SK-N-SH (cell line): ENCODE data around the gene MND1. TPM values are rescaled to one million over a fixed set of nuclear protein-coding genes. Genes with fewer than 3 reads are reported as not detected.

Source experiments
- CTCF ChIA-PET: fragments of 300-600, 350-600 bp; formaldehyde crosslinking; extraction: SDS; loops from one replicate; lab custom pipeline; 2021; lab: Yijun Ruan, JAX
- POLR2A ChIA-PET: fragments of 350-600 bp; sonication (Branson Sonifier 250); formaldehyde crosslinking; extraction: SDS; loops from one replicate; lab custom pipeline; 2020; ENCODE audit warnings: antibody characterized with exemption, inconsistent platforms; lab: Yijun Ruan, JAX
- DNase-seq: peaks from one replicate; pipeline ENCODE4 v3.0.0; 2012
- H2AFZ ChIP-seq: fragments of 200-600 bp; sonication (generic); 2 replicates; pipeline ENCODE4 v1.8.1; 2016; ENCODE audit warnings: antibody characterized with exemption, mild to moderate bottlenecking, low read depth
- H3F3A ChIP-seq: fragments of 200-600 bp; sonication (generic); replicated peaks from 2 replicates; pipeline ENCODE3; 2016; ENCODE audit warnings: antibody characterized with exemption, mild to moderate bottlenecking; ENCODE audit not compliant: insufficient read depth
- H3K27ac ChIP-seq, 2 experiments: fragments of 200-500 bp in 1 of 2; fragments of 200-600 bp in 1 of 2; sonication (Bioruptor generic) in 1 of 2; sonication (generic), shearing (Covaris generic) in 1 of 2; 2 replicates each; pipeline versions ENCODE4 v1.5.1 to v1.6.1; 2014 to 2016; ENCODE audit warnings: low read depth in 2 of 2, inconsistent platforms in 1 of 2, low read length in 1 of 2, mild to moderate bottlenecking in 1 of 2, mixed read lengths in 1 of 2
- H3K27me3 ChIP-seq: fragments of 200-600 bp; sonication (generic), shearing (Covaris generic); 2 replicates; pipeline ENCODE4 v1.6.1; 2016; ENCODE audit warnings: mixed run types; ENCODE audit not compliant: insufficient read depth
- H3K36me3 ChIP-seq, 2 experiments: fragments of 200-500 bp in 1 of 2; fragments of 200-600 bp in 1 of 2; sonication (Bioruptor generic) in 1 of 2; sonication (generic) in 1 of 2; replicated peaks in 1 of 2; 2 replicates each; pipeline versions ENCODE3 to v1.5.1; 2014 to 2016; ENCODE audit warnings: low read length in 1 of 2, mild to moderate bottlenecking in 1 of 2; ENCODE audit not compliant: insufficient read depth in 2 of 2, control insufficient read depth in 1 of 2
- H3K4me1 ChIP-seq, 2 experiments: fragments of 200-500 bp in 1 of 2; fragments of 200-600 bp in 1 of 2; sonication (Bioruptor generic) in 1 of 2; sonication (generic), shearing (Covaris generic) in 1 of 2; 2 replicates each; pipeline versions ENCODE4 v1.5.1 to v1.6.1; 2014 to 2016; ENCODE audit warnings: low read depth in 1 of 2, low read length in 1 of 2, mixed run types in 1 of 2; ENCODE audit not compliant: insufficient read depth in 2 of 2, control insufficient read depth in 1 of 2
- H3K4me2 ChIP-seq: fragments of 200-600 bp; sonication (generic), shearing (Covaris generic); 2 replicates; pipeline ENCODE4 v1.6.1; 2017; ENCODE audit warnings: mixed run types
- H3K4me3 ChIP-seq, 2 experiments: fragments of 200-500 bp in 1 of 2; fragments of 200-600 bp in 1 of 2; sonication (Bioruptor generic) in 1 of 2; sonication (generic), shearing (Covaris generic) in 1 of 2; 2 replicates each; pipeline versions ENCODE4 v1.5.1 to v1.8.1; 2014 to 2016; ENCODE audit warnings: low read depth in 2 of 2, inconsistent platforms in 1 of 2, low read length in 1 of 2, mild to moderate bottlenecking in 1 of 2, mixed read lengths in 1 of 2, moderate library complexity in 1 of 2
- H3K79me2 ChIP-seq: fragments of 200-600 bp; sonication (generic); 2 replicates; pipeline ENCODE4 v1.8.1; 2017; ENCODE audit warnings: mild to moderate bottlenecking; ENCODE audit not compliant: insufficient read depth
- H3K9ac ChIP-seq: fragments of 200-600 bp; sonication (generic); 2 replicates; pipeline ENCODE4 v1.6.1; 2017; ENCODE audit warnings: mixed run types
- H3K9me2 ChIP-seq: fragments of 200-600 bp; sonication (generic); 2 replicates; pipeline ENCODE4 v1.6.1; 2017; ENCODE audit warnings: mixed run types
- H3K9me3 ChIP-seq: fragments of 200-600 bp; sonication (generic); 2 replicates; pipeline ENCODE4 v1.6.1; 2017; ENCODE audit warnings: mixed run types, mild to moderate bottlenecking, moderate library complexity
- H4K20me1 ChIP-seq: fragments of 200-600 bp; sonication (generic); 2 replicates; pipeline ENCODE4 v1.6.1; 2017; ENCODE audit warnings: mild to moderate bottlenecking, mixed run types; ENCODE audit not compliant: insufficient read depth
- ELF1 ChIP-seq: IDR thresholded peaks from 2 replicates; pipeline ENCODE4 v1.4.0; 2012
- FOXM1 ChIP-seq: IDR thresholded peaks from 2 replicates; pipeline ENCODE4 v1.4.0; 2012; ENCODE audit warnings: low read depth, mild to moderate bottlenecking
- GABPA ChIP-seq: IDR thresholded peaks from 2 replicates; pipeline ENCODE4 v1.4.0; 2012; ENCODE audit warnings: low read depth, mild to moderate bottlenecking
- MXI1 ChIP-seq: IDR thresholded peaks from 2 replicates; pipeline ENCODE4 v1.6.1; 2012; ENCODE audit warnings: mild to moderate bottlenecking, low read depth, low read length, improper control_type of control experiment
- NFIC ChIP-seq: IDR thresholded peaks from 2 replicates; pipeline ENCODE4 v1.4.0; 2012; ENCODE audit warnings: borderline replicate concordance
- RAD21 ChIP-seq: IDR thresholded peaks from 2 replicates; pipeline ENCODE4 v1.6.1; 2012; ENCODE audit warnings: mild to moderate bottlenecking, low read length
- RXRA ChIP-seq: IDR thresholded peaks from 2 replicates; pipeline ENCODE4 v1.4.0; 2012; ENCODE audit warnings: low read depth, mild to moderate bottlenecking, borderline replicate concordance
- SIN3A ChIP-seq: IDR thresholded peaks from 2 replicates; pipeline ENCODE4 v1.6.1; 2012; ENCODE audit warnings: low read depth, mild to moderate bottlenecking, low read length, moderate library complexity, borderline replicate concordance
- YY1 ChIP-seq: IDR thresholded peaks from 2 replicates; pipeline ENCODE4 v1.4.0; 2012; ENCODE audit warnings: low read depth, mild to moderate bottlenecking
- WGBS: methylation state at CpG from one replicate; pipeline ENCODE4 v1.1.6; 2017; ENCODE audit warnings: low lambda C conversion rate; 5-methylcytosine and 5-hydroxymethylcytosine counted together
- polyA plus RNA-seq, 3 experiments: library from polyadenylated mRNA; depleted of rRNA; stranded (reverse); fragments of >200 nt; gene quantifications; 2 replicates each; pipeline ENCODE4 v1.2.3, GENCODE V29; 2012
- TF ChIP-seq, protein P1 (sequence below): fragments of 200-600 bp; sonication (generic); IDR thresholded peaks from 2 replicates; pipeline ENCODE4 v1.6.1; 2017; ENCODE audit warnings: antibody characterized with exemption, mild to moderate bottlenecking, moderate library complexity
- TF ChIP-seq, protein P2 (sequence below): IDR thresholded peaks from 2 replicates; pipeline ENCODE4 v1.4.0; 2012; ENCODE audit warnings: low read depth, borderline replicate concordance

Gene MND1
- polyA plus RNA-seq, 1 of the 3 experiments (the other 2 are of a cell fraction) = 2.4 TPM

DNA sequence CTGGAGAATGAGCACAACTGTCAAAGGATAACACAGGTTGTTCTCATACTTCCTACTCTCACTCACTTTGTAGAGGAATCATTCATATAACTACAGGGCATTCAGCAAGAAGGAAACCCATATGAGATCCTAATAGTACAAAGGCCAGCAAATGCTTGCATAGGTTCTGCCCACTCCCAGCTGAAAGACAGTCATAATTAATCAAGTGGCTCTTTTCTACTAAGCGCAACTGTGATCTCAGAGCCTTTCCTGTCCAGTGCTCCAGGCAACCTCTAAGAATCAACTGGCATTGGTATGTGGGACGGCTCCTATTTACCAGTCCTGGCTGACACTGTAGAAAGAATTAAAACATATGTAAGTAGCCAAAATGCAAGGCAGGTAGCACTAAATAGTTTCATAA is 18.9 kb upstream of the MND1 start:
- peaks cover 7% of the 10 kb centered on the region for H3F3A ChIP-seq
- peaks cover 40 to 68% of the 10 kb centered on the region in 2 experiments for H3K36me3 ChIP-seq
- ChIA-PET CTCF (interaction anchor here (1.1 to 2.3 kb wide), 2 partner anchors 20 to 183 kb away, joined by 3 to 9 read pairs; no protein-coding TSS in a partner anchor), POLR2A (no interaction called here)
- no peak overlapping the region for H3K4me2 ChIP-seq
- no peaks in the 10 kb centered on the region for H3K27me3 ChIP-seq
- TF ChIP-seq NFIC = no peak
- TF ChIP-seq, protein P1, sequence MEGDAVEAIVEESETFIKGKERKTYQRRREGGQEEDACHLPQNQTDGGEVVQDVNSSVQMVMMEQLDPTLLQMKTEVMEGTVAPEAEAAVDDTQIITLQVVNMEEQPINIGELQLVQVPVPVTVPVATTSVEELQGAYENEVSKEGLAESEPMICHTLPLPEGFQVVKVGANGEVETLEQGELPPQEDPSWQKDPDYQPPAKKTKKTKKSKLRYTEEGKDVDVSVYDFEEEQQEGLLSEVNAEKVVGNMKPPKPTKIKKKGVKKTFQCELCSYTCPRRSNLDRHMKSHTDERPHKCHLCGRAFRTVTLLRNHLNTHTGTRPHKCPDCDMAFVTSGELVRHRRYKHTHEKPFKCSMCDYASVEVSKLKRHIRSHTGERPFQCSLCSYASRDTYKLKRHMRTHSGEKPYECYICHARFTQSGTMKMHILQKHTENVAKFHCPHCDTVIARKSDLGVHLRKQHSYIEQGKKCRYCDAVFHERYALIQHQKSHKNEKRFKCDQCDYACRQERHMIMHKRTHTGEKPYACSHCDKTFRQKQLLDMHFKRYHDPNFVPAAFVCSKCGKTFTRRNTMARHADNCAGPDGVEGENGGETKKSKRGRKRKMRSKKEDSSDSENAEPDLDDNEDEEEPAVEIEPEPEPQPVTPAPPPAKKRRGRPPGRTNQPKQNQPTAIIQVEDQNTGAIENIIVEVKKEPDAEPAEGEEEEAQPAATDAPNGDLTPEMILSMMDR = no peak
- H3K79me2 ChIP-seq = no peaks in the 10 kb centered on the region
- H3K9me3 ChIP-seq = no peaks in the 10 kb centered on the region
- H3K27ac ChIP-seq = no peak overlapping the region
- no peak for DNase-seq
- H4K20me1 ChIP-seq = no peaks in the 10 kb centered on the region
- 97% methylated on average over 2 of the region's 2 CpGs for WGBS
- no peaks in the 10 kb centered on the region for H3K9me2 ChIP-seq
- no peaks in the 10 kb centered on the region for H3K4me1 ChIP-seq
- H2AFZ ChIP-seq = no peak overlapping the region
- no peak overlapping the region for H3K4me3 ChIP-seq
- H3K9ac ChIP-seq = no peak overlapping the region

DNA sequence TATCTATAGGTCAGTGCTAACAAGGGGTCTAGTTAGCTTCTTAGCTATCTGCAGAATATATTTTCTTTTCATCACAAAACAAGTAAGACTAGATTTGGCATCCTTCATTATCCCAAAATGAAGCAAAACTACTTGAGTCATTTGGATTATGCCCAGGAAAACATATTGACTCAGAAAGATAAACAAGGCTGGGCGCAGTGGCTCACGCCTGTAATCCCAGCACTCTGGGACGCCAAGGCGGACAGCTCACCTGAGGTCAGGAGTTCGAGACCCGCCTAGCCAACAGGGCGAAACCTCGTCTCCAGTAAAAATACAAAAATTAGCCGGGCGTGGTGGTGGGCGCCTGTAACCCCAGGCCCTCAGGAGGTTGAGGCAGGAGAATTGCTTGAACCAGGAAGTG is 18.0 kb upstream of the MND1 start:
- H3K27ac ChIP-seq = no peak overlapping the region
- ChIA-PET POLR2A (no interaction called here), CTCF (interaction anchor here (1.0 to 2.3 kb wide), 5 partner anchors 8 to 317 kb away, joined by 3 to 9 read pairs (median 3); no protein-coding TSS in a partner anchor)
- no peaks in the 10 kb centered on the region for H4K20me1 ChIP-seq
- DNase-seq = no peak
- peaks cover 10% of the 10 kb centered on the region for H3F3A ChIP-seq
- H2AFZ ChIP-seq = no peak overlapping the region
- 96% methylated on average over 11 of the region's 11 CpGs for WGBS
- H3K4me1 ChIP-seq = no peaks in the 10 kb centered on the region
- no peak for TF ChIP-seq ELF1
- TF ChIP-seq RAD21 = no peak
- no peak for TF ChIP-seq SIN3A
- no peak overlapping the region for H3K4me2 ChIP-seq
- H3K9me2 ChIP-seq = no peaks in the 10 kb centered on the region
- no peaks in the 10 kb centered on the region for H3K79me2 ChIP-seq
- no peak overlapping the region for H3K4me3 ChIP-seq
- no peaks in the 10 kb centered on the region for H3K9me3 ChIP-seq
- H3K36me3 ChIP-seq = peaks cover 42 to 66% of the 10 kb centered on the region in 2 experiments
- H3K9ac ChIP-seq = no peak overlapping the region
- no peaks in the 10 kb centered on the region for H3K27me3 ChIP-seq

DNA sequence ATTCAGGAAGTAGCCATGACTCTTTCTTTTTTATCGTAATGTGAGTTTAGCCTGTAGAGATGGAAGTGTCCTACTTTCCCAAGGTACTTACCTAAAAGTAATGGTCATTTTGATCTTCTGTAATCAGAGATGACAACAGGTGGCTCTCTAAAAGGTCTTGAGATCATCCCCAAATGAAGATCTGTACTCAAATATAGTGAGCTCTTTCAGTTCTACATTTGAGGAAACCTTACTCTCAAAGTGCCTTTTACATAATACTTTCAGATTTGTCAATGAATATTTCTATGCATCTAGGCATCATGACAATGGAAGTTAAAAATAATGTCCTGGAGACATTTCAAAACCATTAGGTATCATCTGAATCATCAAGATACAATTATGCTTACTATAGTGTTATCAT is 17.2 kb upstream of the MND1 start:
- Histone ChIP-seq H3K4me2 (no peak overlapping the region), H3K9me2 (no peaks in the 10 kb centered on the region), H3K27ac (no peak overlapping the region), H2AFZ (no peak overlapping the region), H3F3A (peaks cover 10% of the 10 kb centered on the region), H3K4me3 (no peak overlapping the region), H3K9me3 (no peaks in the 10 kb centered on the region), H4K20me1 (no peaks in the 10 kb centered on the region), H3K27me3 (no peaks in the 10 kb centered on the region), H3K79me2 (no peaks in the 10 kb centered on the region), H3K9ac (no peak overlapping the region), H3K36me3 (peaks cover 46 to 68% of the 10 kb centered on the region in 2 experiments), H3K4me1 (no peaks in the 10 kb centered on the region)
- TF ChIP-seq YY1 = no peak
- no peak for TF ChIP-seq GABPA
- TF ChIP-seq MXI1 = no peak
- TF ChIP-seq, protein P2, sequence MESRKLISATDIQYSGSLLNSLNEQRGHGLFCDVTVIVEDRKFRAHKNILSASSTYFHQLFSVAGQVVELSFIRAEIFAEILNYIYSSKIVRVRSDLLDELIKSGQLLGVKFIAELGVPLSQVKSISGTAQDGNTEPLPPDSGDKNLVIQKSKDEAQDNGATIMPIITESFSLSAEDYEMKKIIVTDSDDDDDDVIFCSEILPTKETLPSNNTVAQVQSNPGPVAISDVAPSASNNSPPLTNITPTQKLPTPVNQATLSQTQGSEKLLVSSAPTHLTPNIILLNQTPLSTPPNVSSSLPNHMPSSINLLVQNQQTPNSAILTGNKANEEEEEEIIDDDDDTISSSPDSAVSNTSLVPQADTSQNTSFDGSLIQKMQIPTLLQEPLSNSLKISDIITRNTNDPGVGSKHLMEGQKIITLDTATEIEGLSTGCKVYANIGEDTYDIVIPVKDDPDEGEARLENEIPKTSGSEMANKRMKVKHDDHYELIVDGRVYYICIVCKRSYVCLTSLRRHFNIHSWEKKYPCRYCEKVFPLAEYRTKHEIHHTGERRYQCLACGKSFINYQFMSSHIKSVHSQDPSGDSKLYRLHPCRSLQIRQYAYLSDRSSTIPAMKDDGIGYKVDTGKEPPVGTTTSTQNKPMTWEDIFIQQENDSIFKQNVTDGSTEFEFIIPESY = no peak
- no peak for TF ChIP-seq NFIC
- no peak for TF ChIP-seq RXRA
- no peak for TF ChIP-seq FOXM1
- ChIA-PET CTCF (interaction anchor here (1.0 to 2.3 kb wide), 2 partner anchors 9 to 184 kb away, joined by 3 to 9 read pairs; no protein-coding TSS in a partner anchor), POLR2A (no interaction called here)
- WGBS = 100% methylated on average over 1 of the region's 1 CpG
- no peak for DNase-seq
